ENCODE data around the gene SUB1.

- TF ChIP-seq, protein P1, sequence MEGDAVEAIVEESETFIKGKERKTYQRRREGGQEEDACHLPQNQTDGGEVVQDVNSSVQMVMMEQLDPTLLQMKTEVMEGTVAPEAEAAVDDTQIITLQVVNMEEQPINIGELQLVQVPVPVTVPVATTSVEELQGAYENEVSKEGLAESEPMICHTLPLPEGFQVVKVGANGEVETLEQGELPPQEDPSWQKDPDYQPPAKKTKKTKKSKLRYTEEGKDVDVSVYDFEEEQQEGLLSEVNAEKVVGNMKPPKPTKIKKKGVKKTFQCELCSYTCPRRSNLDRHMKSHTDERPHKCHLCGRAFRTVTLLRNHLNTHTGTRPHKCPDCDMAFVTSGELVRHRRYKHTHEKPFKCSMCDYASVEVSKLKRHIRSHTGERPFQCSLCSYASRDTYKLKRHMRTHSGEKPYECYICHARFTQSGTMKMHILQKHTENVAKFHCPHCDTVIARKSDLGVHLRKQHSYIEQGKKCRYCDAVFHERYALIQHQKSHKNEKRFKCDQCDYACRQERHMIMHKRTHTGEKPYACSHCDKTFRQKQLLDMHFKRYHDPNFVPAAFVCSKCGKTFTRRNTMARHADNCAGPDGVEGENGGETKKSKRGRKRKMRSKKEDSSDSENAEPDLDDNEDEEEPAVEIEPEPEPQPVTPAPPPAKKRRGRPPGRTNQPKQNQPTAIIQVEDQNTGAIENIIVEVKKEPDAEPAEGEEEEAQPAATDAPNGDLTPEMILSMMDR (IDR thresholded peaks at IDR 0.05): no peak
- no peak for TF ChIP-seq POLR2A (IDR thresholded peaks at IDR 0.05)
Measured at GRCh38 chr5:32625106-32625505, 39.7 kb downstream of the SUB1 start.
